Head of caudate nucleus (tissue), 42 donors: Measurements from ENCODE around the gene GRAMD1A.
A peak's percentile ranks its signal among the peaks of the same experiment; 100 is the strongest.

Experiments
- DNase-seq, 42 donors: peaks; one replicate each; pipeline versions ENCODE4 v3.0.0 to v3.0.0-alpha.2; 2020 to 2021; ENCODE audit warnings: mixed read lengths in 7 of 42
- intact Hi-C: fragments of 100-400 bp; cut with DNase I; formaldehyde crosslinking; loops from one replicate; pipeline ENCODE4 v1.15.0; 2022

The GRAMD1A gene

DNA sequence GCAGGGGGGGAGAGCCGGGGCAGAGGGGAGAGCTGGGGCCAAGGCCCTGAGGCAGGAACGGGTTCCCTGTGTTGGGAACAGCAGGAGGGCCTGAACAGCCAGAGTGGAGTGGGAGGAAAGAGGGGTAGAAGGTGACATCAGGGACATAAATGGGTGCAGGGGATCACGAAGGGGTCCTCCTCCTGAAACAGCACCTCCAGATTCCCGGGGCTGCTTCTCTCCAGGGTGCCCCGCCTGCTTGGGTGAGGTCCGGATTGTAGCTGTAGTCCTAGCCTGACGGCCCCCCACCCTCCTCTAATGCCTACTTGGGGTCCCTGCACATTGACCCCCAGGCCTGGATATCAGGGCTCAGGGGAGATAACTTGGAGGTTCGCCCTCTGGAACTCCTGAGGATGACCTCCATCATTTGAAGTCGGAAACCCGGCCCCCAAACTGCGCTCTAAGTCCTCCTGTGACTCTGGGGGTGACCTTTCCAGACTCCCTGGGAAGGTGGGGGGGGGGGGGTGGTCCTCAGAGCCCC is 29.7 kb downstream of the GRAMD1A start:
- DNase-seq = peak in 2 of 42 donors; percentile 27 to 45
- intact Hi-C loops = no loop called here

DNA sequence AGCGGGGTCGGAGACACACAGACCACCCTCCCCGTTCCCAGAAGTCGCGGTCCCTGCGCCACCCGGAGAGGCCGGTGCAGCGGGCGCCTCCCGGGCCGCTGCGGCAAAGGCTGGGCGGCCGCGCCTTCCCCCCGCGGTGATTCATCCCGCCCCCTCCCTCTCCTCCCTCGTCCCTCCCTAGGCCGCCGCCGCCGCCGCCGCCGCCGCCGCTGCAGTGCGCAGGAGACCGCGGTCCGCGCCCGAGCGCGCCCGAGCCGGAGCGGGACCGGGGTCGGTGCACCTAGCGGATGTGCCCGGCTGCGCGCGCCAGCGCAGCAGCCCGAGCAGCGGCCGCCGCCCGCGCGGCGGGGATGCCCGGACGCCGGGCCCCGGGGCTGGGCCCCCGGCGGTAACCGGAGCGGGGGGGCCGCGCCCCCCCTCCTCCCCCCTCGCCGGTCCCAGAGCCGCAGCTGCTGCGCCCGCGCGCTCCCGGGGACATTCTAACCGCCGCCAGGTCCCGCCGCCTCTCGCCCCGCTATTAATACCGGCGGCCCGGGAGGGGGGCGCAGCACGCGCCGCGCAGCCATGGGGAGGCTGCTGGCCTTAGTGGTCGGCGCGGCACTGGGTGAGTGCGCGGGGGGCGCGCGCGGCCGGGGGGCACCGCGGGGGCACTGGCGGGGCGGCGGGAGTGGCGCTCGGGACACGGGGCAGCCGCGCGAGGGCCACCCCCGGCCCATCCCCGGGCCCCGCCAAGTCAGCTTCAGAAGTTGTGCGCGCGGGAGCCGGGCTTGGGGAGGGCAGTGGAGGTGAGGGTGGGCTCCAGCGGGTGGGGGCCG is 30.3 kb downstream of the GRAMD1A start, which contains the start of gene SCN1B:
Gene SCN1B (plus strand): TSS at position 214 of the 815 bp plus-strand sequence. CDS start 351 bp downstream, at position 565.
- DNase-seq = peak in 41 of 42 donors; percentile 37 to 91 (median 73)

DNA sequence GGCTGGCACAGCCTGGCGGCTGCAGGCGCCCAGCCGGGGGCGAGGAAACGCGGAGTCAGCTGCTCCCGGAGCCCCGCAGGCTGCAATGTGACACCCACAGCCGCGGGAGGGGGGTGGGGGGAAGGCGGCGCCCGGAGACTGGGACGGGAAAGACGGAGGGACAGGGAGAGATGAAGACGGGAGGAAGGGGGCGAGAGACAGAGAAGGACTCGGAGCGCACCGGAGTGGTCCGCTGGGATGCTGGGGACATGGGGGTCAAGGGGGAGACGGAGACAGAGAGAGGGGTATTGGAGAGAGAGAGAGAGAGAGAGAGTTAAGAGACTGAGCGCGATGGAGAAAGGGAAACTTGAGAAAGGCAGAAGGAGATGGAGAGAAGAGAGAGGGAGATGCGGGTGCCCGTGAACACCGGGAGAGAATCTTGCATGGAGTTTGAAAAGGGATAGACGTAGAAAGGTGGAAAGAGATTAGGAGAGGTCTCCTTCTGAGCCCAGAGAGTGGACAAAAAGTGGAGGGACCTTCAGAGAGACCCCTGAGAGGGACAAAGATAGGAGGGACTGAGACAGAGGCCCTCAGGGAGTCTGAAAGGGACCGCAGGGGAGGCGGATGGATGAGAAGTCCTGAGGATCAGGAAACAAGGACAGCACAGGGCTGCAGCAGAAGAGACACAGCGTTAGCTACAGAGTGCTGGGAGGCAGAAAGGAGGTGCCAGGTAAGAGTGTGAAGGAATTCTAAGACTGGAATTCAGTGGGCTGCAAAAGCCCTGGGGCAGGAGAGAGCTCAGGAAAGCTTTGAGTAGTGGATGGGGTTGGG is 31.2 kb downstream of the GRAMD1A start:
- intact Hi-C loops = no loop called here
- peak; percentile 32 to 85 (median 65) for DNase-seq

More for the DNA sequence above, 30.3 kb downstream of the GRAMD1A start, which contains the start of gene SCN1B:
- intact Hi-C loops = no loop called here

DNA sequence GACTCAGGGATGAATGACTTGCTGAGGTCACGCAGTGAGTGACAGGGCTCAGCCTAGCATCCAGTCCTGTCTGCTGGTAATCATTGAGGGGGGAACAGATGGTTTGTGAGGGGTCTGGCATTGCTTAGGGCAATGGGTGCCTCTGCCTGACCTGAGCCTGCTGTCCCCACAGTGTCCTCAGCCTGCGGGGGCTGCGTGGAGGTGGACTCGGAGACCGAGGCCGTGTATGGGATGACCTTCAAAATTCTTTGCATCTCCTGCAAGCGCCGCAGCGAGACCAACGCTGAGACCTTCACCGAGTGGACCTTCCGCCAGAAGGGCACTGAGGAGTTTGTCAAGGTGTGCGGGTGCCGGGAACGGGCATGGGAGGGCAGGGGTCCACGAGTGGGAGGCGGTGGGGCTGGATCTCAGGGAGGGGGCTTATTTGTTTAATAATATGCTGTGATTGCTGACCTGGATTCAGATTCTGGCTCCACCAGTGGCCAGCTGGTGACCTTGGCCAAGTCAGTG is 32.3 kb downstream of the GRAMD1A start:
- intact Hi-C loops = no loop called here
- DNase-seq = no peak

DNA sequence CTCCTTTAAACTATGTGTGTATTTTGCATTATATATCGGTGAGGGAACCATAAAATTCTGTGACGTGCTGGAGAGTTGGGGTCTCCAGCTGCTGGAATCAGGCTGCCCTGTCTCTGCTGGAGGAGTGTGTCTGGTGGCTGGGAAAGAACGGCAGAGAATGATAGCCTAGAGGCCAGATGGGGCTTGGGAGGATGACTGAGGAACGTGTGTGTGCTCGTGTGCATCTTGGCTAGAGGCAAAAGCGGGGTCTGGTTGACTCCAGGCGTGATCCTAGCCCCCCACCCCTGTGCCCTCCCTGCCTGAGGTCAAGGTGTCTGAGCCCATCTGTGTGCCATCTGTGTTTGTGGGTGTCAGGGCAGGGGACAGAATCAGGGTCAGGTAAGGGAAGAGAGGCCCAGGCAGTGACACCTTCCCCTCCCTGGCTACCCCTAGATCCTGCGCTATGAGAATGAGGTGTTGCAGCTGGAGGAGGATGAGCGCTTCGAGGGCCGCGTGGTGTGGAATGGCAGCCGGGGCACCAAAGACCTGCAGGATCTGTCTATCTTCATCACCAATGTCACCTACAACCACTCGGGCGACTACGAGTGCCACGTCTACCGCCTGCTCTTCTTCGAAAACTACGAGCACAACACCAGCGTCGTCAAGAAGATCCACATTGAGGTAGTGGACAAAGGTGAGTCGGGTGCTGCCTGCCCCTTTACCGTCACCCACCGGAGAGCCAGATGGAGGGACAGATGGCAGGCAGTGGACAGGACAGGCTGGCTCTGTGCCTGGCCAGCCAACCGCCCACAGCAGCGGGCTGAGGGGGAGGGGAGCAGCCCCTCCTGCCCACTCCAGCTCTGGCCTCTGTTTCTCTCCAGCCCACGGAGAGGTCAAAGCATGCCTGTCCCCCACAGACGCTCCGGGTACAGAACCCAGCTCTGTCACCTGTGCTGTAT is 33.2 kb downstream of the GRAMD1A start:
- DNase-seq = no peak
- intact Hi-C loops = no loop called here

DNA sequence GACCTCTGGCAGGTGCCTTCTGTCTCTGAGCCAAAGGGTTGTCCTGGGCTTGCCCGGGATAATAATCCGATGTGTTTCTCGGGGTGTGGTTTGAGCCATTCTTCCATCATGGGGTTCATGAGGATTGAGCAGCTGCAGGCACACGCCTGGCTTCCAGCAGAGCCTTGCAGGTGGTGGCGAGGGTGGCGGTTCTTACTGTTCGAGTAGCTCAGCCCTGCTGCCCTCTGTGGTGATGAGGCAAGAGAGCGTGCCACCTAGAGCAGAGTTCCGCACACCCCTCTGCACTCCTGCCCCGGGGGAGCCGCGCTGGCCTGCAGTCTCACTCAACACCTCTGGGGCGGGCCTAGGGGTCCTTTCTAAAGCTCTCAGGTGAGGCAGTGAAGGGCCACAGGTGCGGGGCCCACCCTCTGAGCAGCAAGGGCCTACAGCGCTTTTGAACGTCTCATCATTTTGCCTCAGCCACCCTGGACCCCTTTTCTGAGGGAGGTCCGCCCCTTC is 33.9 kb downstream of the GRAMD1A start:
- no peak for DNase-seq
- intact Hi-C loops = no loop called here

DNA sequence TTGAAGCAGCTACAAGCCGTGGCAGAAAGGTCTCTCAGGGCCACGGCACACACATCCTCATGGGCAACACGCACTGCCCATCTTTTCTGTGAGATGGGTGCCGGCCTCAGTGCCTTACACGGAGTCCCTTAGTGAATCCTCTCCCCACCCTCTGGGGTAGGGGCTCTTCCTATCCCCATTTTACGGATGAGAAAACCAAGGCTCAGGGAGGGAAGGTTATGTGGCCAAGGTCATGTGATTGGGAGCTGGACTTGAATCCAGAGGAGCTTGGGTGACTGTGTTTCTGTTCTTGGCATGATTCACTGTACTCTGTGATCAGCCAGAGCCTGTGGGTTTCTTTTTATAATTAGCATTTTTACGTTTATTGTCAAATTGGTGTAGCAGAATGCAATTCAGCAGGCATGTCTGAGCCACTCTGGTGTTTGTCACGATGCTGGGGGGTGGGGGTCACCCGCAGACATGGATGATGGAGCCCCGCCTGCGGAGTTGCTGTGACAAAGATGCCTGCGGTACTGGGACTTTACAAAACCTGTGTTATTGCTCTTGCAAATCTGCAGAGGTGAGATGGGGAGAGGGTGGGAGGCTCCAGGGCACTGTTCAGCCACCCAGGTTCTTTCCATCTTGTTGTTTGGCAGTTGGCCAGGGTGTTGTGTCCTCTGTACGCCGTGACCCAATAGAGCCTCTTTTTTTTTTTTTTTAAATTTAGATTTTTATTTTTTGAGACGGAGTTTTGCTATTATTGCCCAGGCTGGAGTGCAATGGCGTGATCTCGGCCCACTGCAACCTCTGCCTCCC is 34.7 kb downstream of the GRAMD1A start:
- intact Hi-C loops = no loop called here
- DNase-seq = no peak

DNA sequence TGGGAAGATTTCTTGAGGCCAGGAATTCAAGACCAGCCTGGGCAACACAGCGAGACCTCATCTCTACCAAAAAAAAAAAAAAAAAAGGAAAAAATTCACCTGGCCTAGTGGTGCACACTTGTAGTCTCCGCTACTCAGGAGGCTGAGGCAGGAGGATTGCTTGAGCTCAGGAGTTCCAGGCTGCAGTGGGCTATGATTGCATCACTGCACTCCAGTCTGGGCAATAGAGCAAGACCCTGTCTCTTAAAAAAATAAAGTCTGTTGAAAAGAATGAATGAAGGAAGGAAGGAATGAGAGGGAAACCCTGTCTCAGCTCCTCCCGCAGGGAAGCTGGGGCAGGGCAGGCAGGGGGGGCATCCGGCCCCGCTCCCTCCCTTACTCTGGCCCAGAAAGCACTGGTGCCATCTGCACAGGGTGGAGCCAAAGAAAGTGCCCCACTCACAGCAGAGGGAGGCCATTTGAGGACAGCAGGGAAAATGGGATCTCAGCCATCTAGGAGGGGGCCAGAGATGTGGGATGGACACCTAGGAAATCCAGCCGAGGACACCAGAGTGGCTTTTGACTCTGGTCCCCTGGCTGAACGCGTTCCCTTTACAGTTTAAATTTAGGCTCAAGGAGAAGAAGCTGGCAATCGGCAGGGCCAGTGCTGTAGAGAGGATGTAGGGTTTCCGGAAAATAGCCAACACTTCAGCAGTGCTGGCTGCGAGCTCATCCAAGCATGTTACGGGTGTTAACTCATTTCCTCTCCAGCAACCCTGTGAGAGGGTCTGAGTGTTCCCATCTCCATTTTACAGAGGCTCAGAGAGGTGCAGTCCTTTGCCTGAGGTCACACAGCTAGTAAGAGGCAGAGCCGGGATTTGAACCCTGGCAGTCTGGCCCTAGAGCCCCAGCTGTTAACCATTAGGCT is 37.8 kb downstream of the GRAMD1A start:
- peak in 27 of 42 donors; percentile 27 to 81 (median 48) for DNase-seq
- intact Hi-C loops = no loop called here

DNA sequence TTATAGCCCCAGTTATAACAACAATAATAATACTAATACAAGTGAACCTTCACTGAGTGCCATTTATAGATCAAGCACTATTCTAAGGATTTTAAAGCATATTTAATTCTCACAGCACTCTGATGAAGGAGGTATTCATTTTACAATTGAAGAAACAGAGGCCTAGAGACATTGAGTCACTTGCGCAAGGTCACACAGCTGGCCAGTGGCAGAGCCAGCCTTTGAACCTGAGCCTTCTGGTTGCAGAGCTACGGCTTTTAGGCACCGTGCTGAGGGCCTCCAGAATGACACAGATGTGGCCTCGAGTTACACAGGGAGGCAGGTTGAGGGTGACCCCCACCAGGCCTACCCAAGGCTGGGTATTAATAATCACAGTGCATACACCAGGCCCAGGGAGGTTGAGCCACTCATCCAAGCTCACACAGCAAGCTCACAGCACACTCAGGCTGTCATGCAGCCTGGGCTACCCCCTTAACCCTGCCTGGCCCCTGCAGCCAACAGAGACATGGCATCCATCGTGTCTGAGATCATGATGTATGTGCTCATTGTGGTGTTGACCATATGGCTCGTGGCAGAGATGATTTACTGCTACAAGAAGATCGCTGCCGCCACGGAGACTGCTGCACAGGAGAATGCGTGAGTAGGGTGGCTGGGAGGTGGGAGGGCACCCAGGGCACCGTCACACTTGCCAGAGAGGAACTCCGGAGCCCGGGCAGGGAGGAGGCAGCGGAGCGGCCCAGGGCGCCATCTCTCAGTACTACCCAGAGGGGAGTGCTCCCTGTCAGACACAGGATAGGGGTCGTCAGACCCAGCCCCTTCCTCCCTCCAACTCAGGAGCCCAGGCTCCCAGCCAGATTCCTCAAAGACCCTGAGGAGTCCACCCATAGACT is 38.7 kb downstream of the GRAMD1A start:
- DNase-seq = peak in 2 of 42 donors; percentile 30 to 50
- intact Hi-C loops = no loop called here

DNA sequence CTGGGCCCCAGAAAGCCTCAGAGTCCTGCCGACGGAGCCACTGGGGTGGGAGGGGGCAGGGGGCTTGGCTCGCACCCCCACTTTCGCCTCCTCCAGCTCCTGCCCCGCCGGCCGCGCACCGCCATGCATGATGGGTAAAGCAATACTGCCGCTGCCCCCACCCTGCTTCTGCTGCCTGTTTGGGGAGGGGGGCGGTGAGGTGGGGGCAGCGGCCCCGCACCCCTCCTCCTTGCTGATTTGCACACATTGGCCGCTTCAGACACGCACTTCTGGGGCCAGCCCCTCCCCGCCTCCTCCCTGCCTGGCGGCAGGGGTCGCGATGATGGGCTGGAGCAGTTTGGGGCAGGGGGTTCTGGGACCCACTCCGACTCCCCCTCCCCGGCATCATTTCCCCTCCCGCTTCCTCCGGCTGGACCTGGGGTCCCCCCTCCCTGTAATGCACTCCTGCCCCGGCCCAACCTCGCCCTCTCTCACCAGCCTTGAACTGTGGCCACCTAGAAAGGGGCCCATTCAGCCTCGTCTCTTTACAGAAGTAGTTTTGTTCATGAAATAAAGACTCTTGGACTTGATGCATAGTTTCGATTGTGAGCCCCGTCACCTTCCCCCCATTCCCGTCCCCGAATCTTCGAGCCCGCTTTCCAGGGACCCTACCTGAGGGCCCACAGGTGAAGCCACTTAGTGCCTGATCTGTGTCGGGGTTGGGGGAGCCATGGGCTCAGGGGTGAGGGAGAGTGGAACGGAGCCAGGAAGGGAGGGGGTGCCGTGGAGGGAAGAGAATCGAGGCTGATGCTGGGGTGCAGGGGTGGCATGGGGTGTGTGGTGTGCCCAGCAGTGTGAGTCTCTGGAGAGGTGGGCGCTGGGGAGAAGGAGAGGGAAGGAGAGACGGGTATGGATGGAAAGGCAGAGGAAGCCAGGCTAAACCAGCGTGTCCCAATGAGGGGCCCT is 40.0 kb downstream of the GRAMD1A start:
- DNase-seq = peak in 1 of 42 donors; percentile 25

DNA sequence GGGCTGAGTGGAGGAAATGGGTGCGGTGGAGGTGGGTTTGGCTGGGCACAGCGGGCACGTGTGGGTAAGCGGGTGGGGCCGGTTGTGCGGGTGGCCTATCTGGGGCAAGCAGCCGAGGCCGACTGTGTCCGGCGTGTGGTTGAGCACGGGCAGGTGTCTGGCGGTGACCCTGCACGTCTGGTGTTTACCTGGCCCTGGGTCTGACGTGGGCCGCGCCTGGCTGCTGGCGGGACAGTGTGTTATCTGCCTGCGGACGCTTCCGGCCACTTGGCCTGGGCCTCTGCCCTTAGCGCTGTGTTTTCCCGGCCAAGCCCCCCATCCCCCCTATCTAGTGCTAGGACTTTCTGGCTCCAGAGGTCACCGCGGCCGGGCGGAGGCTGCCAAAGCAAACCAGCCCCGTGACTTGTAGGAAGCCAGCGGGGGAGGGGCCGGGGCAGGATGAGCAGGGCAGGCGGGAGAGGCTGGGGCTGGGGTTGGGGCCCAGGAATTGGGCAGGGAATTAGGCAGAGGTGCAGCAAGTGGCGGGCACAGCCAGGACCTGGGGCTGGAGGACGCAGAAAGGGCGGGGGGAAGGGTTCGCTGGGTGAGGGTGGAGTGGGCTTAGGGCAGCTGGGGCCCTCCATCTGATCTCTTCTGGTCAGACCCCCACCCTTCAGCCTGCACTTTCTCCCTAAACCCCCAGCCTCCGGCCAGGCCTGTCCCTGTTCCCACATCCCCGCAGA is 40.9 kb downstream of the GRAMD1A start:
- DNase-seq = peak; percentile 45 to 94 (median 76)
- intact Hi-C loops = no loop called here

More for the DNA sequence above, 40.0 kb downstream of the GRAMD1A start:
- intact Hi-C loops = no loop called here

DNA sequence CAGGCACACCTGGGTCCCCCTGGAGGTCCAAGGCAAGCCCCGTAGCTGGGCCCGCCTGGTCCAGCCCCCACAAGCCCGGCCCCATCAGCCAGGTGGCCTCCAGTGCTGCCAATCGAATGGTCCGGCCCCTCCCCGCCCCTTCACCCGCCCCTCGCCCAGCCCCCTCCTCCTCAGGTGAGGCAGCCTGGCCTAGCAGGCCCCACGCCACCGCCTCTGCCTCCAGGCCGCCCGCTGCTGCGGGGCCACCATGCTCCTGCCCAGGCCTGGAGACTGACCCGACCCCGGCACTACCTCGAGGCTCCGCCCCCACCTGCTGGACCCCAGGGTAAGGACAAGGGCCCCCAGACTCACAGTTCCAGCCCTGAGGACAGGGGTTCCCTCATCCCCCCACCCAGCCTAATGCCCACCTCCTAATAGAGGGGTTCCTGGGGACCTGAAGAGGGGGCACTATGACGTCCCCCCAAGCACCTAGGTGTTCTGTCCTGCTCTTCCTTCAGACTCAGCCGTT is 41.5 kb downstream of the GRAMD1A start, which contains the start of gene HPN:
Gene HPN (plus strand): TSS at position 174 of the 508 bp plus-strand sequence. CDS start 786 bp downstream, outside the sequence.
- no peak for DNase-seq
- intact Hi-C loops = no loop called here

DNA sequence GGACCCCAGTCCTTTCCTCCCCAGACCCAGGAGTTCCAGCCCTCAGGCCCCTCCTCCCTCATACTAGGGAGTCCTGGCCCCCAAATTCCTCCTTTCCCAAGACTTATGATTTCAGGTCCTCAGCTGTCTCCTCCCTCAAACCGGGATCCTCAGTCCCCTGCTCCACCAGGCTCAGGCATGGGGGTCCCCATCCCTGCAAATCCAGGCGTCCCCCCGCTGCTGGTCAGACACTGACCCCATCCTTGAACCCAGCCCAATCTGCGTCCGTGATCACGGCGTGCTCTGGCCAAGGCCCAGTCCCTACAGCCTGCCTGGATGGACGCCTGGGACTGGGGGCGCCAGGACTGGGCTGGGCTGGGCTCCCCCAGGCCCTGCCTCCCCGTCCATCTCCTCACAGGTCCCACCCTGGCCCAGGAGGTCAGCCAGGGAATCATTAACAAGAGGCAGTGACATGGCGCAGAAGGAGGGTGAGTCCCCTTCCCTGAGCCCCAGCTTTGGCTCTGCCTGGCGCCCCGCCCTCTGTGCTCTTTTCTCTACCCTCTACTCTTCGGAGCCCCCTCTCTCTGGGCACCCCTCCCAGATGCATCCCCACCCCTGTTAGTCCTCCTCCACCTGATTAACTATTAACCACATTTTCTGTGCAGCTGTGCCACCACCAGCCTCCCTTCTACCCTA is 42.1 kb downstream of the GRAMD1A start:
- no peak for DNase-seq
- intact Hi-C loops = no loop called here
